HepG2 (cell line): ENCODE results near the gene FCN3. TPM values are rescaled to one million over a fixed set of nuclear protein-coding genes. Genes with fewer than 3 reads are reported as not detected.

Experiments
- ARNT ChIP-seq: fragments of 450-650 bp; IDR thresholded peaks from 2 replicates; pipeline ENCODE4 v1.6.1; 2017
- BCL3 ChIP-seq: sonication (generic); formaldehyde crosslinking; IDR thresholded peaks from 2 replicates; pipeline ENCODE4 v1.5.1; 2020; ENCODE audit warnings: mild to moderate bottlenecking, missing genetic modification reagents, moderate library complexity
- BORCS8-MEF2B ChIP-seq: sonication (generic); formaldehyde crosslinking; IDR thresholded peaks from 2 replicates; pipeline ENCODE4 v1.8.0; 2022; ENCODE audit warnings: mild to moderate bottlenecking, missing genetic modification reagents
- DNMT1 ChIP-seq: sonication (generic); formaldehyde crosslinking; IDR thresholded peaks from 2 replicates; pipeline ENCODE4 v1.5.1; 2020; ENCODE audit warnings: mild to moderate bottlenecking, missing genetic modification reagents
- DZIP1 ChIP-seq: sonication (generic); formaldehyde crosslinking; IDR thresholded peaks from 2 replicates; pipeline ENCODE4 v1.5.0; 2020; ENCODE audit warnings: mild to moderate bottlenecking, missing genetic modification reagents
- FOXK2 ChIP-seq: fragments of 450-650 bp; IDR thresholded peaks from 2 replicates; pipeline ENCODE4 v1.6.1; 2016
- GPBP1L1 ChIP-seq: sonication (generic); formaldehyde crosslinking; IDR thresholded peaks from 2 replicates; pipeline ENCODE4 v1.5.0; 2020; ENCODE audit warnings: mild to moderate bottlenecking, missing genetic modification reagents
- MAFF ChIP-seq: IDR thresholded peaks from 2 replicates; pipeline ENCODE4 v1.6.1; 2011; ENCODE audit warnings: low read depth, low read length, improper control_type of control experiment
- MED1 ChIP-seq: sonication (generic); formaldehyde crosslinking; IDR thresholded peaks from 2 replicates; pipeline ENCODE4 v1.4.0; 2020; ENCODE audit warnings: missing genetic modification reagents
- PRDM4 ChIP-seq: sonication (generic); formaldehyde crosslinking; IDR thresholded peaks from 2 replicates; pipeline ENCODE4 v1.9.0; 2021; ENCODE audit warnings: missing genetic modification reagents, borderline replicate concordance
- SKI ChIP-seq: fragments of 450-650 bp; IDR thresholded peaks from one replicate; pipeline ENCODE4 v1.6.1; 2018; ENCODE audit warnings: mild to moderate bottlenecking; ENCODE audit not compliant: partially characterized antibody
- SNAPC5 ChIP-seq: sonication (generic); formaldehyde crosslinking; IDR thresholded peaks from 2 replicates; pipeline ENCODE4 v1.8.1; 2023; ENCODE audit warnings: mild to moderate bottlenecking, missing genetic modification reagents, borderline replicate concordance
- ZNF235 ChIP-seq: sonication (generic); formaldehyde crosslinking; IDR thresholded peaks from 2 replicates; pipeline ENCODE4 v1.8.1; 2023; ENCODE audit warnings: mild to moderate bottlenecking, missing genetic modification reagents, borderline replicate concordance
- polyA plus RNA-seq, 8 experiments: library from polyadenylated mRNA; depleted of rRNA in 3 of 8; stranded (reverse) in 7 of 8; unstranded in 1 of 8; fragments of >200 nt; fragmentation: Illumina TruSeq in 4 of 8; extraction: Trizol in 4 of 8; gene quantifications; 2 replicates each; pipeline versions ENCODE4 v1.2.1 to v1.2.3, GENCODE V29; 2011 to 2016; ENCODE audit warnings: low read depth in 4 of 8, missing spikeins in 1 of 8, mixed read lengths in 1 of 8; ENCODE audit not compliant: insufficient read depth in 1 of 8
- total RNA-seq, 5 experiments: library from RNA; depleted of rRNA; stranded (reverse); fragments of >200 nt; fragmentation: Illumina TruSeq; extraction: Trizol; gene quantifications; 2 replicates each; pipeline ENCODE4 v1.2.3, GENCODE V29; 2016; ENCODE audit warnings: low read depth in 1 of 5
- TF ChIP-seq, protein P1 (sequence below): sonication (generic); formaldehyde crosslinking; IDR thresholded peaks from 2 replicates; pipeline ENCODE4 v1.5.1; 2020; ENCODE audit warnings: mild to moderate bottlenecking, missing genetic modification reagents, borderline replicate concordance

FCN3 gene
- total and polyA plus RNA-seq, 2 of the 13 experiments (the other 11 are each of a cell fraction or from before 2014, with no cell fraction given) = not detected

DNA sequence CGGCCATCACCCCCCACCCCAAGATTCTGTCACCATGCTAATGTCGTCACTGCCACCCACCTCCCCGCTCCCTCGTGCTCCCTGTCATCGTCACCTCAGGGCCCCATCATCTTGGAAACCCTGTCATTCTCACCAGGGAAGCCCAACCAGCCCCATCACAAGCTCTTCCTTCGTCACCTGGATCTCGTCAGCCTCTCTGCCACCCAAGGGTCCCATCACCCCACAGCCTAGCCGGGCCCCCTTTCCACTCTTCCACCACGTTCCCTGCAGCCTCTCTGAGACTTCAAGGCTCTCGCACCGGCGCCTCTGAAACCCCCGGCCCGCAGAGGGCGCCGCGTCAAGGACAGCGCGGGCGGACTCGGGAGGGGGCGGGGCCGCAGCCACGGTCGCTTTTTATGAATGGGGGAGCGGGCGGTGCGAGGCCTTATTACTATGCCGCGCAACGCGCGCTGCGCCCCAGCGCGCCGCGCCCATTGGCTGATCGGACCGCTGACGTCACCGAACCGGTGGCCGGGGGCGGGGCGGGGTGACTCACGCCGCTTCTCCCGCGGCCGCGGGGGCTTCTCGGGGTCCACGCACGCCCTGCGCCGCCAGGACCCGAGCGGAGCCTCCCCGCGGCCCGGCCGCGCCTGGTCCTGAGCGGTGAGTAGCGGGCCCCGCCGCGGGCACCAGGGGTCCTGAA lies 17.6 kb upstream of the FCN3 start, which contains the start of gene GPR3 (continued):
- TF ChIP-seq, protein P1, sequence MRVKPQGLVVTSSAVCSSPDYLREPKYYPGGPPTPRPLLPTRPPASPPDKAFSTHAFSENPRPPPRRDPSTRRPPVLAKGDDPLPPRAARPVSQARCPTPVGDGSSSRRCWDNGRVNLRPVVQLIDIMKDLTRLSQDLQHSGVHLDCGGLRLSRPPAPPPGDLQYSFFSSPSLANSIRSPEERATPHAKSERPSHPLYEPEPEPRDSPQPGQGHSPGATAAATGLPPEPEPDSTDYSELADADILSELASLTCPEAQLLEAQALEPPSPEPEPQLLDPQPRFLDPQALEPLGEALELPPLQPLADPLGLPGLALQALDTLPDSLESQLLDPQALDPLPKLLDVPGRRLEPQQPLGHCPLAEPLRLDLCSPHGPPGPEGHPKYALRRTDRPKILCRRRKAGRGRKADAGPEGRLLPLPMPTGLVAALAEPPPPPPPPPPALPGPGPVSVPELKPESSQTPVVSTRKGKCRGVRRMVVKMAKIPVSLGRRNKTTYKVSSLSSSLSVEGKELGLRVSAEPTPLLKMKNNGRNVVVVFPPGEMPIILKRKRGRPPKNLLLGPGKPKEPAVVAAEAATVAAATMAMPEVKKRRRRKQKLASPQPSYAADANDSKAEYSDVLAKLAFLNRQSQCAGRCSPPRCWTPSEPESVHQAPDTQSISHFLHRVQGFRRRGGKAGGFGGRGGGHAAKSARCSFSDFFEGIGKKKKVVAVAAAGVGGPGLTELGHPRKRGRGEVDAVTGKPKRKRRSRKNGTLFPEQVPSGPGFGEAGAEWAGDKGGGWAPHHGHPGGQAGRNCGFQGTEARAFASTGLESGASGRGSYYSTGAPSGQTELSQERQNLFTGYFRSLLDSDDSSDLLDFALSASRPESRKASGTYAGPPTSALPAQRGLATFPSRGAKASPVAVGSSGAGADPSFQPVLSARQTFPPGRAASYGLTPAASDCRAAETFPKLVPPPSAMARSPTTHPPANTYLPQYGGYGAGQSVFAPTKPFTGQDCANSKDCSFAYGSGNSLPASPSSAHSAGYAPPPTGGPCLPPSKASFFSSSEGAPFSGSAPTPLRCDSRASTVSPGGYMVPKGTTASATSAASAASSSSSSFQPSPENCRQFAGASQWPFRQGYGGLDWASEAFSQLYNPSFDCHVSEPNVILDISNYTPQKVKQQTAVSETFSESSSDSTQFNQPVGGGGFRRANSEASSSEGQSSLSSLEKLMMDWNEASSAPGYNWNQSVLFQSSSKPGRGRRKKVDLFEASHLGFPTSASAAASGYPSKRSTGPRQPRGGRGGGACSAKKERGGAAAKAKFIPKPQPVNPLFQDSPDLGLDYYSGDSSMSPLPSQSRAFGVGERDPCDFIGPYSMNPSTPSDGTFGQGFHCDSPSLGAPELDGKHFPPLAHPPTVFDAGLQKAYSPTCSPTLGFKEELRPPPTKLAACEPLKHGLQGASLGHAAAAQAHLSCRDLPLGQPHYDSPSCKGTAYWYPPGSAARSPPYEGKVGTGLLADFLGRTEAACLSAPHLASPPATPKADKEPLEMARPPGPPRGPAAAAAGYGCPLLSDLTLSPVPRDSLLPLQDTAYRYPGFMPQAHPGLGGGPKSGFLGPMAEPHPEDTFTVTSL (CRISPR knock-in tag) = no peak
- no peak for TF ChIP-seq FOXK2
- TF ChIP-seq BCL3 (CRISPR knock-in tag) = peak; percentile 44; the same call in 1 of the 2 replicates
- TF ChIP-seq ARNT = no peak
- TF ChIP-seq ZNF235 (CRISPR knock-in tag) = no peak
- 0 out of 2 replicates have a peak, but pooled peaks have one; percentile 25 for TF ChIP-seq DNMT1 (CRISPR knock-in tag)
- no peak for TF ChIP-seq SNAPC5
- TF ChIP-seq PRDM4 (CRISPR knock-in tag) = no peak
- TF ChIP-seq BORCS8-MEF2B = no peak
- no peak for TF ChIP-seq DZIP1 (CRISPR knock-in tag)
- TF ChIP-seq SKI = no peak
- no peak; the same call in 1 of the 2 replicates for TF ChIP-seq MED1
- no peak for TF ChIP-seq MAFF
- no peak for TF ChIP-seq GPBP1L1 (CRISPR knock-in tag)
